ENCODE data around the gene CBL. TPM values are rescaled to one million over a fixed set of nuclear protein-coding genes. Genes with fewer than 3 reads are reported as not detected.

Gene CBL
- total RNA-seq, 1 donor from 2014 or later = 15.5 TPM

DNA sequence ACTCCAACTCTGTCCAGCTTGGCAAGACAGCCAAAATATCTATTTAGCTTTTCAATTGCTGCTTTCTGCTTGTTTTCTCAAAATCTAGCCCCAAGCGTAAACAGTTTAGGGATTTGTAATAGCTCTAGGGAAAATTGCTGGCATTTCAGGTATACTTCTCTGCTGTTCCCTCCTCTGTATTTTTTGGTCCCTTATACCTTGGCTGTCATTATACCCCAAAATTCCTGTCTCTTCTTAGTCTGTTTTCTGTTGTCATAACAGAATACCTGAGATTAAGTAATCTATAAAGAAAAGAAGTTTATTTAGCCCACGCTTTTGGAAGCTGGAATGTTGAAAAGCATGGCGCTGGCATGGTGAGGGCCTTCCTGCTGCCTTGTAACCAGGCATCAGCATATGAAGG is 87.3 kb downstream of the CBL start:
- no peak for DNase-seq (ENCODE audit: extremely low spot score in 2 of 2)
- intact Hi-C loops (cut with DNase I) = no loop called here
- Histone ChIP-seq H3K9me3 (no peaks in the 10 kb centered on the region), H3K4me3 (no peak overlapping the region), H3K4me1 (no peaks in the 10 kb centered on the region), H3K27me3 (no peaks in the 10 kb centered on the region), H3K27ac (no peak overlapping the region), H3K36me3 (peaks cover 0 to 33% of the 10 kb centered on the region in 2 donors)
- TF ChIP-seq POLR2AphosphoS5 (IDR thresholded peaks at IDR 0.05; ENCODE audit: insufficient read depth in 1 of 2, low read depth in 1 of 2) = no peak
- TF ChIP-seq, protein P1, sequence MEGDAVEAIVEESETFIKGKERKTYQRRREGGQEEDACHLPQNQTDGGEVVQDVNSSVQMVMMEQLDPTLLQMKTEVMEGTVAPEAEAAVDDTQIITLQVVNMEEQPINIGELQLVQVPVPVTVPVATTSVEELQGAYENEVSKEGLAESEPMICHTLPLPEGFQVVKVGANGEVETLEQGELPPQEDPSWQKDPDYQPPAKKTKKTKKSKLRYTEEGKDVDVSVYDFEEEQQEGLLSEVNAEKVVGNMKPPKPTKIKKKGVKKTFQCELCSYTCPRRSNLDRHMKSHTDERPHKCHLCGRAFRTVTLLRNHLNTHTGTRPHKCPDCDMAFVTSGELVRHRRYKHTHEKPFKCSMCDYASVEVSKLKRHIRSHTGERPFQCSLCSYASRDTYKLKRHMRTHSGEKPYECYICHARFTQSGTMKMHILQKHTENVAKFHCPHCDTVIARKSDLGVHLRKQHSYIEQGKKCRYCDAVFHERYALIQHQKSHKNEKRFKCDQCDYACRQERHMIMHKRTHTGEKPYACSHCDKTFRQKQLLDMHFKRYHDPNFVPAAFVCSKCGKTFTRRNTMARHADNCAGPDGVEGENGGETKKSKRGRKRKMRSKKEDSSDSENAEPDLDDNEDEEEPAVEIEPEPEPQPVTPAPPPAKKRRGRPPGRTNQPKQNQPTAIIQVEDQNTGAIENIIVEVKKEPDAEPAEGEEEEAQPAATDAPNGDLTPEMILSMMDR (IDR thresholded peaks at IDR 0.05) = no peak
- TF ChIP-seq POLR2A (IDR thresholded peaks at IDR 0.05) = no peak

DNA sequence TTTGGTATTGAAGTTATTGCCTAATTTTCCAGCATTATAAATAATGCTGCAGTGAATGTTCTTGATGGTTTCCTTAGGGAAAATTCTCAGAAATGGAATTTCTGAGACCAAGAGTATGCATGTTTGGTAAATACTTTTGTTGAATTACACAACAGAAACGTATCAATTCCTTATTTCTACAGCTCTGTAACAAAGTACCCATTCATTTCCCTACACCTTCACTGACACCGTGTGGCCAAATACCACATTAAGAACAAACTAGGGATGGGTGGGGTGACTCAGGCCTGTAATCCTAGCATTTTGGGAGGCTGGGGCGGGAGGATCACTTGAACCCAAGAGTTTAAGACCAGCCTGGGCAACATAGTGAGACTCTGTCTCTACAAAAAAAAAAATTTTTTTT is 89.0 kb downstream of the CBL start:
- TF ChIP-seq, protein P1 (IDR thresholded peaks at IDR 0.05) = no peak
- no peak for TF ChIP-seq POLR2AphosphoS5 (IDR thresholded peaks at IDR 0.05; ENCODE audit: insufficient read depth in 1 of 2, low read depth in 1 of 2)
- no peak for TF ChIP-seq POLR2A (IDR thresholded peaks at IDR 0.05)

DNA sequence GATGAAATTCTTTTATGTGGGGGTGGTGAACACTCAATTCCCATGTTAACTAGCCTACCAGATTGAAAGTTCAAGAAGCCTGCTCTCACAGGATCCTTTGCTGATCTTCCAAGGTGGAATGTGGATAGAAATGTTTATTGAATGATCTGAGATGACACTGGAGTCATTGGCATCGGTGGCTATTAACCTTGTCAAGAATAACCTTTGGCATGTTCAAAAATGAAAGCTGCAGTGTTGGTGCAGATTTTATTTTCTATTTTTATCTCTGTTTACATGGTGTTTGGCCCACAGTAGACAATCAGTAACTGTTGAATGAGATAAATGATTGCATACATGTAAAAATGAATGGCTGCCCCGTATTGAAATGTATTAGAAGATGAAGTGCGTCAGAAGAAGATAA is 91.8 kb downstream of the CBL start:
- H3K27me3 ChIP-seq = no peaks in the 10 kb centered on the region
- peaks cover 0 to 50% of the 10 kb centered on the region in 2 donors for H3K36me3 ChIP-seq
- no peak for DNase-seq (ENCODE audit: extremely low spot score in 2 of 2)
- TF ChIP-seq, protein P1 (IDR thresholded peaks at IDR 0.05) = no peak
- TF ChIP-seq POLR2AphosphoS5 (IDR thresholded peaks at IDR 0.05; ENCODE audit: insufficient read depth in 1 of 2, low read depth in 1 of 2) = no peak
- no peak for TF ChIP-seq POLR2A (IDR thresholded peaks at IDR 0.05)
- H3K4me1 ChIP-seq = no peaks in the 10 kb centered on the region
- H3K4me3 ChIP-seq = no peak overlapping the region
- intact Hi-C loops (cut with DNase I) = no loop called here
- no peaks in the 10 kb centered on the region for H3K9me3 ChIP-seq
- H3K27ac ChIP-seq = no peak overlapping the region

More for the DNA sequence above, 89.0 kb downstream of the CBL start:
- Histone ChIP-seq H3K4me1 (no peaks in the 10 kb centered on the region), H3K27me3 (no peaks in the 10 kb centered on the region), H3K27ac (no peak overlapping the region), H3K36me3 (peaks cover 0 to 47% of the 10 kb centered on the region in 2 donors), H3K4me3 (no peak overlapping the region), H3K9me3 (no peaks in the 10 kb centered on the region)
- intact Hi-C loops (cut with DNase I) = no loop called here
- no peak for DNase-seq (ENCODE audit: extremely low spot score in 2 of 2)

DNA sequence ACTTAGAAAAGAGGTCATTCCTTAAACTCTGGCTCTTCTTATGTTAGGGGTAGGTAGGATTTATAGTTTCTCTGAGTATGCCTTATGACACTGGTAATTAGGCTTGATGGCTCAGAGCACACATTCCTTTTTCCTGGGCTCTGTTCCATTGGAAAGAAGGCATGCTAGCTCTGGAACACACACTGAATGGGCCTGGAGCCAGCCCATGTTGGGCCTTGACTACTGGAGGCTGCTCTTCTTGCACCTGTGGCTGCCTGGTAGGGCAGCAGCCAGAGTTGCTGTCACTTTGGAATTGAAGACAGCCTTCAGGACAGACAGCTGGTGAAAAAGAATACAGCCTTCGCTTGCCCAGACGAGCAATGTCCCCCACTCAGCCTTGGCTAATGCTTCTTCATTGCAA is 92.6 kb downstream of the CBL start:
- intact Hi-C loops (cut with DNase I) = no loop called here
- Histone ChIP-seq H3K36me3 (peaks cover 0 to 57% of the 10 kb centered on the region in 2 donors), H3K4me1 (no peaks in the 10 kb centered on the region), H3K27me3 (no peaks in the 10 kb centered on the region), H3K9me3 (no peaks in the 10 kb centered on the region), H3K4me3 (no peak overlapping the region), H3K27ac (no peak overlapping the region)
- TF ChIP-seq POLR2AphosphoS5 (IDR thresholded peaks at IDR 0.05; ENCODE audit: insufficient read depth in 1 of 2, low read depth in 1 of 2) (no peak), POLR2A (IDR thresholded peaks at IDR 0.05) (no peak)
- TF ChIP-seq, protein P1 (IDR thresholded peaks at IDR 0.05) = no peak
- DNase-seq (ENCODE audit: extremely low spot score in 2 of 2) = no peak

DNA sequence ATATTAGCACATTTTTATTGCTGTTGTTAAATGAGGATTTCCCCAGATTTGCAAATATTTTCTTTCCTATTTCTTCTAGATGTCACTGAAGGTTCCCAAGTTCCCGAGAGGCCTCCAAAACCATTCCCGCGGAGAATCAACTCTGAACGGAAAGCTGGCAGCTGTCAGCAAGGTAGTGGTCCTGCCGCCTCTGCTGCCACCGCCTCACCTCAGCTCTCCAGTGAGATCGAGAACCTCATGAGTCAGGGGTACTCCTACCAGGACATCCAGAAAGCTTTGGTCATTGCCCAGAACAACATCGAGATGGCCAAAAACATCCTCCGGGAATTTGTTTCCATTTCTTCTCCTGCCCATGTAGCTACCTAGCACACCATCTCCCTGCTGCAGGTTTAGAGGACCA is 93.3 kb downstream of the CBL start:
- H3K36me3 ChIP-seq = peaks cover 0 to 58% of the 10 kb centered on the region in 2 donors
- DNase-seq (ENCODE audit: extremely low spot score in 2 of 2) = no peak
- no peak overlapping the region for H3K4me3 ChIP-seq
- TF ChIP-seq POLR2AphosphoS5 (IDR thresholded peaks at IDR 0.05; ENCODE audit: insufficient read depth in 1 of 2, low read depth in 1 of 2) (no peak), POLR2A (IDR thresholded peaks at IDR 0.05) (no peak)
- TF ChIP-seq, protein P1 (IDR thresholded peaks at IDR 0.05) = no peak
- no peak overlapping the region for H3K27ac ChIP-seq
- no peaks in the 10 kb centered on the region for H3K9me3 ChIP-seq
- no peaks in the 10 kb centered on the region for H3K27me3 ChIP-seq
- H3K4me1 ChIP-seq = no peaks in the 10 kb centered on the region
- intact Hi-C loops (cut with DNase I) = no loop called here
